ENCODE results near the gene SLC6A20.

- TF ChIP-seq, protein P1, sequence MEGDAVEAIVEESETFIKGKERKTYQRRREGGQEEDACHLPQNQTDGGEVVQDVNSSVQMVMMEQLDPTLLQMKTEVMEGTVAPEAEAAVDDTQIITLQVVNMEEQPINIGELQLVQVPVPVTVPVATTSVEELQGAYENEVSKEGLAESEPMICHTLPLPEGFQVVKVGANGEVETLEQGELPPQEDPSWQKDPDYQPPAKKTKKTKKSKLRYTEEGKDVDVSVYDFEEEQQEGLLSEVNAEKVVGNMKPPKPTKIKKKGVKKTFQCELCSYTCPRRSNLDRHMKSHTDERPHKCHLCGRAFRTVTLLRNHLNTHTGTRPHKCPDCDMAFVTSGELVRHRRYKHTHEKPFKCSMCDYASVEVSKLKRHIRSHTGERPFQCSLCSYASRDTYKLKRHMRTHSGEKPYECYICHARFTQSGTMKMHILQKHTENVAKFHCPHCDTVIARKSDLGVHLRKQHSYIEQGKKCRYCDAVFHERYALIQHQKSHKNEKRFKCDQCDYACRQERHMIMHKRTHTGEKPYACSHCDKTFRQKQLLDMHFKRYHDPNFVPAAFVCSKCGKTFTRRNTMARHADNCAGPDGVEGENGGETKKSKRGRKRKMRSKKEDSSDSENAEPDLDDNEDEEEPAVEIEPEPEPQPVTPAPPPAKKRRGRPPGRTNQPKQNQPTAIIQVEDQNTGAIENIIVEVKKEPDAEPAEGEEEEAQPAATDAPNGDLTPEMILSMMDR (conservative IDR thresholded peaks at IDR 0.05 in 1 of 2, IDR thresholded peaks at IDR 0.05 in 1 of 2; ENCODE audit: extremely low read depth in 1 of 2, insufficient read depth in 1 of 2, low read depth in 1 of 2, low read length in 2 of 2): no peak
- no peak for TF ChIP-seq EZH2 (IDR thresholded peaks at IDR 0.05; ENCODE audit: borderline replicate concordance, low read length)
Measured at GRCh38 chr3:45792036-45792435, 4.3 kb downstream of the SLC6A20 start.
